ENCODE data around the gene UNC119B.
A peak's percentile ranks its signal among the peaks of the same experiment; 100 is the strongest.

UNC119B gene

DNA sequence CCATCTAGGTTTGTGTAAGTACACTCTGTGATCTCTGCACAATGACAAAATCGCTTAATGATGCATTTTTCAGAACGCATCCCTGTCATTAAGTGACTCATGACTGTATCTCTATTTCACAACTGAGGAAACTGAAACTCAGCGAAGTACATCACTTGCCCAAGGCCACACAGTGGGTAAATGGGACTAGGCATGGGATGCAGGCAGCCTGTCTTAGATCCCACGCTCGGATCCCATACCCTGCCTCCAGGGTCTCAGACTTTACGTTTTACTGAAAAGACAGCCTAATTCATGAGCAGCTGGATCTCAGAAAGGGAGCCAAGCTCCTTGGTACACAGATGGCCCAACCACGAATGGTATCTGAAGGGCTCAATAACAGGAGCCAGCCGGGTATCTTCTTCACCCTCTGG, 25.7 kb upstream of the UNC119B start:
- TF ChIP-seq CTCF (IDR thresholded peaks at IDR 0.05; ENCODE audit: low read depth, low read length, missing control alignments), result no peak
- no peak overlapping the region for H3K4me3 ChIP-seq (ENCODE audit: low read depth, low read length)
- DNase-seq (ENCODE audit: low read depth), result peak; percentile 65

GRCh38 chr12:120685522-120685921, 24.7 kb upstream of the UNC119B start:
- no peak for TF ChIP-seq CTCF (IDR thresholded peaks at IDR 0.05; ENCODE audit: low read depth, low read length, missing control alignments)
- H3K4me3 ChIP-seq (ENCODE audit: low read depth, low read length), result no peak overlapping the region
- DNase-seq (ENCODE audit: low read depth), result no peak

- H3K4me3 ChIP-seq (ENCODE audit: low read depth, low read length), result peak overlapping the region; percentile 98
- TF ChIP-seq CTCF (IDR thresholded peaks at IDR 0.05; ENCODE audit: low read depth, low read length, missing control alignments), result no peak
- peak; percentile 96 for DNase-seq (ENCODE audit: low read depth)
These were observed 24.0 kb upstream of the UNC119B start for GRCh38 chr12:120686151-120686689.

GRCh38 chr12:120686690-120687577, 23.3 kb upstream of the UNC119B start, which contains the start of gene MLEC:
MLEC (plus strand) TSS chr12:120687149; CDS start chr12:120687297, 148 bp downstream.
- peak; percentile 25 for TF ChIP-seq CTCF (IDR thresholded peaks at IDR 0.05; ENCODE audit: low read depth, low read length, missing control alignments)
- H3K4me3 ChIP-seq (ENCODE audit: low read depth, low read length), result peak within 1 kb of the TSS; percentile 98
- peak; percentile 96 for DNase-seq (ENCODE audit: low read depth)

DNA sequence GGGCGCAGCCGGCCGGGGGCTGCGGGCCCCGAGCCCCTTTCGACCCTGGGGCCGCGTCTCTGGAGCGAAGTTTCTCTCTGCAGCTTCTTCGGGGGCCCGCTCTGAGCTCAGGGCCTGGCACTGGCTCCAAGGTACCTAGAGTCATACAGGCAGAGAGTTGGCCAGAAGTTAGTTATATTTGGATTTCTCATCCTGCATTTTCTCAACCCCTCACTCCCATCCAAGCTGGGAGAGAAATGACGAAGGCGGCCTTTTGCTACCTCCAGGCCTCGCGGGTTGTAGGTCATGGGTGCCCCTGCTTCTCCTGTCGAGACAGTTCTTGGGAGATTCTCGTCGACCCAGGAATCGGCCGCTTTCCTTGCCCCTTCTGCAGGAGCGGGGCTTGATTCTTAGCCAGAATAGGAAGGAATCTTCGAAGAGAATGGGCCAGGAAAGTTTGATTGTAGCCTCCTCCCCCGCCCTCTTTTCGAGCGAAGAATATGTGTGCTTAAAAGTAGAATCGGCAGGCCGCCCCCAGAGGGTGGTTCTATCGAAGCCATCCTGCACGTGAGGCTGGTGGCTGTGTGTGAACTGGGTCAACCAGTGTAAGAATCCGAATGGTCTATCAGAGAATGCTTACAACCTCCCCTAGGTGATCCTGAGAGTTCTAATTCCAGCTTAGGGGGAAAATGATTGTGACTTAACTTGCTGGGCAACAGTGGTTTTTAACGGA, 22.5 kb upstream of the UNC119B start:
- TF ChIP-seq CTCF (IDR thresholded peaks at IDR 0.05; ENCODE audit: low read depth, low read length, missing control alignments), result no peak
- peak overlapping the region; percentile 98 for H3K4me3 ChIP-seq (ENCODE audit: low read depth, low read length)
- DNase-seq (ENCODE audit: low read depth), result no peak

- TF ChIP-seq CTCF (IDR thresholded peaks at IDR 0.05; ENCODE audit: low read depth, low read length, missing control alignments), result no peak
- no peak for DNase-seq (ENCODE audit: low read depth)
- H3K4me3 ChIP-seq (ENCODE audit: low read depth, low read length), result peak overlapping the region; percentile 98
These were observed 21.7 kb upstream of the UNC119B start for GRCh38 chr12:120688527-120689071.
